ENCODE data around the gene AFG3L2.

- TF ChIP-seq, protein P1, sequence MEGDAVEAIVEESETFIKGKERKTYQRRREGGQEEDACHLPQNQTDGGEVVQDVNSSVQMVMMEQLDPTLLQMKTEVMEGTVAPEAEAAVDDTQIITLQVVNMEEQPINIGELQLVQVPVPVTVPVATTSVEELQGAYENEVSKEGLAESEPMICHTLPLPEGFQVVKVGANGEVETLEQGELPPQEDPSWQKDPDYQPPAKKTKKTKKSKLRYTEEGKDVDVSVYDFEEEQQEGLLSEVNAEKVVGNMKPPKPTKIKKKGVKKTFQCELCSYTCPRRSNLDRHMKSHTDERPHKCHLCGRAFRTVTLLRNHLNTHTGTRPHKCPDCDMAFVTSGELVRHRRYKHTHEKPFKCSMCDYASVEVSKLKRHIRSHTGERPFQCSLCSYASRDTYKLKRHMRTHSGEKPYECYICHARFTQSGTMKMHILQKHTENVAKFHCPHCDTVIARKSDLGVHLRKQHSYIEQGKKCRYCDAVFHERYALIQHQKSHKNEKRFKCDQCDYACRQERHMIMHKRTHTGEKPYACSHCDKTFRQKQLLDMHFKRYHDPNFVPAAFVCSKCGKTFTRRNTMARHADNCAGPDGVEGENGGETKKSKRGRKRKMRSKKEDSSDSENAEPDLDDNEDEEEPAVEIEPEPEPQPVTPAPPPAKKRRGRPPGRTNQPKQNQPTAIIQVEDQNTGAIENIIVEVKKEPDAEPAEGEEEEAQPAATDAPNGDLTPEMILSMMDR (IDR thresholded peaks at IDR 0.05 in 2 of 3, conservative IDR thresholded peaks at IDR 0.05 in 1 of 3; ENCODE audit: borderline replicate concordance in 1 of 3, insufficient read depth in 1 of 3, low read depth in 2 of 3, low read length in 2 of 3) = no peak
- TF ChIP-seq YY1 (IDR thresholded peaks at IDR 0.05; ENCODE audit: extremely low read depth, insufficient replicate concordance, low read depth, low read length) (no peak), JUND (IDR thresholded peaks at IDR 0.05) (no peak), POLR2A (IDR thresholded peaks at IDR 0.05; ENCODE audit: borderline replicate concordance, extremely low read depth, insufficient read depth, insufficient read length) (no peak), POLR2AphosphoS5 (IDR thresholded peaks at IDR 0.05; ENCODE audit: low read depth, low read length) (no peak), EZH2 (IDR thresholded peaks at IDR 0.05) (no peak), SIN3A (IDR thresholded peaks at IDR 0.05; ENCODE audit: low read depth) (no peak), CEBPB (IDR thresholded peaks at IDR 0.05; ENCODE audit: low read depth) (no peak), REST (IDR thresholded peaks at IDR 0.05; ENCODE audit: low read depth) (no peak), EZH2phosphoT487 (IDR thresholded peaks at IDR 0.05; ENCODE audit: borderline replicate concordance) (no peak), ZNF274 (IDR thresholded peaks at IDR 0.05; ENCODE audit: low read depth, low read length) (no peak), MAX (IDR thresholded peaks at IDR 0.05) (no peak), RAD21 (IDR thresholded peaks at IDR 0.05; ENCODE audit: low read depth) (no peak), EGR1 (IDR thresholded peaks at IDR 0.05; ENCODE audit: low read depth) (no peak)
Observed at GRCh38 chr18:12328179-12328823, 48.7 kb downstream of the AFG3L2 start.

All from HCT116 (cell line).